Karpas-422 (cell line): ENCODE data around the gene EPS8L1. TPM values are rescaled to one million over a fixed set of nuclear protein-coding genes. Genes with fewer than 3 reads are reported as not detected.

Source experiments
- DNase-seq: peaks from one replicate; pipeline ENCODE4 v3.0.0-alpha.2; 2015
- H2AFZ ChIP-seq: fragments of 200-600 bp; sonication (generic); 2 replicates; pipeline ENCODE4 v1.6.1; 2014; ENCODE audit warnings: antibody characterized with exemption, low read length, mixed read lengths
- H3K27ac ChIP-seq: fragments of 200-600 bp; sonication (generic); 2 replicates; pipeline ENCODE4 v1.5.1; 2014; ENCODE audit warnings: mild to moderate bottlenecking, low read length, moderate library complexity
- H3K27me3 ChIP-seq: fragments of 200-600 bp; sonication (generic); 2 replicates; pipeline ENCODE4 v1.6.1; 2014; ENCODE audit warnings: low read length, mixed read lengths
- H3K36me3 ChIP-seq: fragments of 200-600 bp; sonication (generic); 2 replicates; pipeline ENCODE4 v1.6.1; 2014; ENCODE audit warnings: low read length, mixed read lengths; ENCODE audit not compliant: insufficient read depth
- H3K4me1 ChIP-seq: fragments of 200-600 bp; sonication (generic); 2 replicates; pipeline ENCODE4 v1.6.1; 2014; ENCODE audit warnings: mild to moderate bottlenecking, low read length, mixed read lengths
- H3K4me2 ChIP-seq: fragments of 200-600 bp; sonication (generic); 2 replicates; pipeline ENCODE4 v1.6.1; 2014; ENCODE audit warnings: low read length, low read depth, mild to moderate bottlenecking; ENCODE audit not compliant: poor library complexity, severe bottlenecking
- H3K4me3 ChIP-seq: fragments of 200-600 bp; sonication (generic); 2 replicates; pipeline ENCODE4 v1.5.1; 2014; ENCODE audit warnings: mild to moderate bottlenecking, antibody characterized with exemption, low read length, mixed read lengths
- H3K79me2 ChIP-seq: fragments of 200-600 bp; sonication (generic); 2 replicates; pipeline ENCODE4 v1.6.1; 2014; ENCODE audit warnings: mild to moderate bottlenecking, low read length, mixed read lengths
- H3K9ac ChIP-seq: fragments of 200-600 bp; sonication (generic); 2 replicates; pipeline ENCODE4 v1.6.0; 2014; ENCODE audit warnings: low read length
- H3K9me2 ChIP-seq: fragments of 200-600 bp; sonication (generic), shearing (Covaris generic); replicated peaks from 2 replicates; pipeline ENCODE4 v1.6.0; 2014; ENCODE audit warnings: mild to moderate bottlenecking, low read length, moderate library complexity; ENCODE audit not compliant: insufficient read depth
- H3K9me3 ChIP-seq: fragments of 300-700, 200-600 bp; sonication (generic); 2 replicates; pipeline ENCODE4 v1.6.1; 2014; ENCODE audit warnings: low read length, mixed read lengths
- H4K20me1 ChIP-seq: fragments of 200-600 bp; sonication (generic); 2 replicates; pipeline ENCODE4 v1.6.1; 2014; ENCODE audit warnings: mild to moderate bottlenecking, antibody characterized with exemption, low read length, low read depth; ENCODE audit not compliant: insufficient read depth
- total RNA-seq: library from RNA; depleted of rRNA; stranded (reverse); fragments of >200 nt; shearing (Covaris generic); gene quantifications from 2 replicates; pipeline ENCODE4 v1.2.3, GENCODE V29; 2014; ENCODE audit warnings: low replicate concordance

Gene EPS8L1
- total RNA-seq, 1 experiment from 2014 or later = not detected

DNA sequence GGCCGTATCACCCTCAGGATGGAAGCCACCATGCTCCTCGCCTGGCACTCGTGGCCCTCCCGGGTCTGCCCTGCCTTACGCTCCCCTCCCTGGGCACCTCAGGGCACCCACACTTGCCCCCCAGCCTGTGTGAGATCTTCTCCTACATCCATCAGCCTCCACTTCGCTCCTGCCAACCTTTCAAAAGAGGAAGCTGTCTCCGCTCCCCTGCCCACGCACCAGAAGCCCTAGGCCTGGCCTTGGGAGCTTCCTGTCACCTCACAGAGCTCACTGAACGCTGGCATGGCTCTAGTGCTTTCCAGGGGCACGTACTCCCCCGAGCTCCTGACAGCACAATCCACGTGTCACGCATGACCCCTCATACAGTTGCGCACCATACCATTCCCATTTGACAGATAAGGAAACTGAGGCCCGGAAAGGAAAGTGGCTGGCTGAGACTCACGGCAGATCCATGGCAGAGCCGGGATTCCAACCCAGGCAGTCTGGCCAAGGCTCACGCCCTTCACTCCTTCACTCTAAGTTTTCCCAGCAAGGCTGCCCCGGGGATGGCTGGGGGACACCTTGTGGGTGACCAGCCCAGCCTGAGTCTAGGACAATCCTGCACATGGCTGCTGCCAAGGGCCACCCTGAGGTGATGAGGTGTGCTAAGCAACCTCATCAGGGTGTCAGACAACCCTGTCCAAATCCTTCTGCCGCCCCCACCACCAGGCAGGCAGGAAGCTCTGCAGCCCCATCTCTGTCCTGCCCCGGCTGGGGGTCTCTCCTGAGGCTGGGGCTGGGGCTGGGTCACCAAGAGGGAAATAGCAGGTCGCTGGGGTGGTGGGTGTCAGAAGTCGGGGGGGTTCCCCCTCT is 22.4 kb downstream of the EPS8L1 start:
- Histone ChIP-seq H3K79me2 (peaks cover 20% of the 10 kb centered on the region), H3K27ac (no peak overlapping the region), H4K20me1 (peaks cover 39% of the 10 kb centered on the region), H3K36me3 (peaks cover 4% of the 10 kb centered on the region; the same call in 1 of the 2 replicates), H3K4me2 (no peak overlapping the region), H3K27me3 (no peaks in the 10 kb centered on the region), H3K9me3 (no peaks in the 10 kb centered on the region), H3K9ac (no peak overlapping the region), H3K4me1 (peaks cover 9% of the 10 kb centered on the region), H3K9me2 (no peaks in the 10 kb centered on the region), H2AFZ (no peak overlapping the region), H3K4me3 (no peak overlapping the region)
- peak; percentile 76 for DNase-seq

GRCh38 chr19:55098716-55099556 is 23.3 kb downstream of the EPS8L1 start:
- Histone ChIP-seq H2AFZ (no peak overlapping the region), H3K4me1 (peaks cover 9% of the 10 kb centered on the region), H3K27ac (no peak overlapping the region), H3K9me3 (no peaks in the 10 kb centered on the region), H3K4me3 (no peak overlapping the region), H4K20me1 (peaks cover 39% of the 10 kb centered on the region), H3K9ac (no peak overlapping the region), H3K79me2 (peaks cover 26% of the 10 kb centered on the region), H3K27me3 (no peaks in the 10 kb centered on the region), H3K9me2 (no peaks in the 10 kb centered on the region), H3K4me2 (no peak overlapping the region), H3K36me3 (peaks cover 10% of the 10 kb centered on the region)
- no peak for DNase-seq

DNA sequence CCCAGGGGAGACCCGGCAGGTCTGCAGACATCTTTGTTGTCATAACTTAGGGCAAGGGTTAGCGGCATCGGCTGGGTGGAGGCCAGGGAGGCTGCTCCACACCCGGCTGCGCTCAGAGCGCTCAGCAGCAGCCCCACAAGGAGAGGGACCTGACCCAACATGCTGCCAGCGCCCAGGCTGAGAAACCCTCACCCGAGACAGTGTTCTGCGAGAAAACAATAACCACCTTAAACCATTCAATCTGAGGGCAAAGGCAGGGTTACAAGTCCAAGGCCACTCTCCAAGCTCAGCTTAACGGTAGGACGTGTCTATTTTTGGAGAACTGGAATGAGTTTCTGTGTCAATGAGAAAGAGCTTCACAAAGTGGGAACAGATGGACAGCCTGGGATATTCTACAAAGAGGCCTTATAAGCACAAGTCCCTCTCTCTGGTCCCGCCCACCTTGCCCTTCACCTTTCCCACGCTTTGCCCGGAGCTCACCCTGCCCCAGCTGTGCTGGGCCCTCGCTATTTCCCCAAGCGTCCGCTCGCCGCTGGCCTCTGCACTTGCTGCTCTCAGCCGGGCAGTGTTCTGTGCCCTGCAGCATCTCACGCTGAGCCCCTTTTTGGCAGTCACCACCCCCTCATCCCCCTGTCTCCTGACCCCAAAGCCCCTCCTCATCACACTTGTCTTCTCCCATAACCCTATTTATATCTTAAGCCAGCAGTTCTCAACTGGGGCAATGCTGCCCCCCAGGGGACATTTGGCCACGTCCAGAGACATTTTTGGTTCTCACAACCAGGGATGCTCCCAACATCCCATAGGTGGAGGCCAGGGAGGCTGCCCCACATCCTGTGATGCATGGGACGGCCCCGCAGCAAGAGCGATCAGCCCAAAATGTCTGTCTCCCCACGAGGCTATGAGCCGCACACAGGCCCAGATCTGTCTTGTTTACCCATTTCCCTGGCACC is 24.2 kb downstream of the EPS8L1 start:
- Histone ChIP-seq H3K9me3 (no peaks in the 10 kb centered on the region), H3K9ac (no peak overlapping the region), H3K4me3 (no peak overlapping the region), H3K4me2 (no peak overlapping the region), H3K27me3 (no peaks in the 10 kb centered on the region), H3K36me3 (peaks cover 13% of the 10 kb centered on the region), H3K27ac (no peak overlapping the region), H3K4me1 (peaks cover 9% of the 10 kb centered on the region), H4K20me1 (peaks cover 36% of the 10 kb centered on the region), H3K9me2 (no peaks in the 10 kb centered on the region), H2AFZ (no peak overlapping the region), H3K79me2 (peaks cover 30% of the 10 kb centered on the region)
- no peak for DNase-seq

DNA sequence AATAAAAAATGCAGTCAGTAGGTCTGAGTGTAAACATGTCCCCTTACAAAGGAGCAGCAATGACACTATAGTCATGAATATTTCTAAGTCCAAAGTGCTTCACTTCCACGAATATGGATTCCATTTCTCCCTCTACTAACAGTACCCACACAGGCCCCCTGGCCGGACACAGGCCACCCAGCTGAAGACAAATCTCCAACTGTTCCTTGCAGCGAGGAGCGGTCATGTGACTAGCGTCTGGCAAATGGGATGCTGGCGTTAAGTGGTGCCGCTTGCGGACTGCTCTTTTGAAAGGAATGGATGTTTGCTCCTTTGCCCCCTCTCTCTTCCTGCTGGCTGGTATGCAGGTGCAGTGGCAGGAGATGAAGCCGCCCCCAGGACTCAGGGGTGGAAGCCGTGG is 25.6 kb downstream of the EPS8L1 start:
- Histone ChIP-seq H3K36me3 (peaks cover 17% of the 10 kb centered on the region), H3K27me3 (no peaks in the 10 kb centered on the region), H3K9me2 (no peaks in the 10 kb centered on the region), H3K4me2 (no peak overlapping the region), H3K79me2 (peaks cover 44% of the 10 kb centered on the region), H4K20me1 (peaks cover 28% of the 10 kb centered on the region), H3K27ac (no peak overlapping the region), H3K4me1 (peaks cover 9% of the 10 kb centered on the region), H2AFZ (no peak overlapping the region), H3K4me3 (no peak overlapping the region), H3K9ac (no peak overlapping the region), H3K9me3 (no peaks in the 10 kb centered on the region)
- no peak for DNase-seq

- Histone ChIP-seq H3K4me1 (peaks cover 6% of the 10 kb centered on the region), H2AFZ (no peak overlapping the region), H4K20me1 (peaks cover 24% of the 10 kb centered on the region)
Measured at GRCh38 chr19:55103190-55103589, 27.5 kb downstream of the EPS8L1 start.

DNA sequence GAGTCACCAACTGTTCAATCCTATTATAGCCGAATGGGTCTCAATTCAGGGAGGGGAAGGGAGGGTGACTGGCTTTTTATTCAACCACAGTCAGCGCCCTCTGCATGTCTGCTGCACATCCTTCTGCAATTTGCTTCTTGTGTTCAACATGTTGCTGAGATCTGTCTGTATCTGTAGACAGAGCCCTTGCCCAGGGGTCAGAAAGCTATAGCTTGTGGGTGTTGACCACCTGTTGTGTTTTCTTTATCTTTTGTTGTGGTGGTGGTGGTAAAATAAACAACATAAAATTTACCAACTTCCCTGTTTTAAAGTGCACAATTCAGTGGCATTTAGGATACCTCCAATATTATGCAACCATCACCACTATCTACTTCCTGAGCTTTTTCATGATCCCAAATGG is 29.6 kb downstream of the EPS8L1 start:
- H3K36me3 ChIP-seq = peaks cover 34% of the 10 kb centered on the region
- H2AFZ ChIP-seq = no peak overlapping the region
- peaks cover 73% of the 10 kb centered on the region for H3K79me2 ChIP-seq
- no peak overlapping the region for H3K9ac ChIP-seq
- H3K4me1 ChIP-seq = no peaks in the 10 kb centered on the region
- no peaks in the 10 kb centered on the region for H3K27me3 ChIP-seq
- H3K4me2 ChIP-seq = no peak overlapping the region
- no peaks in the 10 kb centered on the region for H3K9me2 ChIP-seq
- H3K9me3 ChIP-seq = no peaks in the 10 kb centered on the region
- no peak for DNase-seq
- H3K27ac ChIP-seq = no peak overlapping the region
- peaks cover 10% of the 10 kb centered on the region; the same call in 1 of the 2 replicates for H4K20me1 ChIP-seq
- no peak overlapping the region for H3K4me3 ChIP-seq

More at GRCh38 chr19:55103190-55103589, 27.5 kb downstream of the EPS8L1 start:
- H3K4me2 ChIP-seq = no peak overlapping the region
- no peak overlapping the region for H3K9ac ChIP-seq
- H3K36me3 ChIP-seq = peaks cover 17% of the 10 kb centered on the region
- no peak for DNase-seq
- H3K4me3 ChIP-seq = no peak overlapping the region
- H3K9me2 ChIP-seq = no peaks in the 10 kb centered on the region
- no peaks in the 10 kb centered on the region for H3K9me3 ChIP-seq
- H3K79me2 ChIP-seq = peaks cover 58% of the 10 kb centered on the region
- no peak overlapping the region for H3K27ac ChIP-seq
- no peaks in the 10 kb centered on the region for H3K27me3 ChIP-seq

- Histone ChIP-seq H3K9ac (no peak overlapping the region), H4K20me1 (peaks cover 15% of the 10 kb centered on the region), H3K4me3 (no peak overlapping the region), H2AFZ (no peak overlapping the region), H3K9me2 (no peaks in the 10 kb centered on the region), H3K4me2 (no peak overlapping the region), H3K27ac (no peak overlapping the region), H3K79me2 (peaks cover 79% of the 10 kb centered on the region), H3K27me3 (no peaks in the 10 kb centered on the region), H3K4me1 (no peaks in the 10 kb centered on the region), H3K9me3 (no peaks in the 10 kb centered on the region), H3K36me3 (peaks cover 39% of the 10 kb centered on the region)
- DNase-seq = no peak
Measured at GRCh38 chr19:55106591-55106990, 30.9 kb downstream of the EPS8L1 start.
